Measurements from ENCODE around the gene C8A. TPM values are rescaled to one million over a fixed set of nuclear protein-coding genes. Genes with fewer than 3 reads are reported as not detected.
A peak's percentile ranks its signal among the peaks of the same experiment; 100 is the strongest.

C8A gene
- total and polyA plus RNA-seq, 2 of the 13 experiments (the other 11 are each of a cell fraction or from before 2014, with no cell fraction given) = 10.5 to 15.0 TPM

DNA sequence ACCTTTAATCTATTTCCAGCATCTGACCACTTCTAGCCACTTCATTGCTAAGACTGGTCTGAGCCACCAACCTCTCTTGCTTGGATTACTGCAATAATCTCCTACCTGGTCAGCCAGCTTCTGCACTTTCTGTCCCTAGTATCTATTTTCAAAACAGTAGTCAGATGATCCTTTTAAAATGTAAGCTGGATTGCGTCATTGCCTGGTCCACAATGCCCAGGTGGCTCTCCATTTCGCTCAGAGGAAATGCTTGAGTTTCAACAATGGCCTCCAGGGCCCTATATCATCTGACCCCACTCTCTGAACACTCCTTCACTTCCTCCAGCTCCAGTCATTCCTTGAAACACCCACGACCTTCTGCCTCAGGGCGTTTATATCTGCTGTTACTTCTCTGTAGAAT, 37.7 kb upstream of the C8A start (continued):
- no peak for TF ChIP-seq ZNF274 (CRISPR knock-in tag; IDR thresholded peaks at IDR 0.05)
- TF ChIP-seq ZZZ3 (CRISPR knock-in tag; IDR thresholded peaks at IDR 0.05; ENCODE audit: borderline replicate concordance) = no peak
- no peak for TF ChIP-seq ZNF616 (CRISPR knock-in tag; IDR thresholded peaks at IDR 0.05; ENCODE audit: low read depth)
- TF ChIP-seq FOXA1 (IDR thresholded peaks at IDR 0.05) = no peak
- no peak for TF ChIP-seq FOXA1 (CRISPR knock-in tag; IDR thresholded peaks at IDR 0.05)
- TF ChIP-seq SALL2 (CRISPR knock-in tag; IDR thresholded peaks at IDR 0.05) = no peak
- TF ChIP-seq BRCA1 (CRISPR knock-in tag; IDR thresholded peaks at IDR 0.05) = no peak
- TF ChIP-seq ZNF343 (CRISPR knock-in tag; IDR thresholded peaks at IDR 0.05) = no peak
- no peak for TF ChIP-seq FOXM1 (CRISPR knock-in tag; IDR thresholded peaks at IDR 0.05)
- TF ChIP-seq ZNF101 (CRISPR knock-in tag; IDR thresholded peaks at IDR 0.05; ENCODE audit: borderline replicate concordance, low read depth) = no peak
- no peak for TF ChIP-seq NR2F1 (CRISPR knock-in tag; IDR thresholded peaks at IDR 0.05)
- TF ChIP-seq YEATS4 (CRISPR knock-in tag; IDR thresholded peaks at IDR 0.05; ENCODE audit: borderline replicate concordance) = no peak
- no peak for TF ChIP-seq SAP130 (CRISPR knock-in tag; IDR thresholded peaks at IDR 0.05; ENCODE audit: low read depth)
- no peak for TF ChIP-seq EZH2 (conservative IDR thresholded peaks at IDR 0.05; ENCODE audit: low read depth, low read length)
- no peak for TF ChIP-seq CBX1 (IDR thresholded peaks at IDR 0.05; ENCODE audit: low read depth)
- TF ChIP-seq NRL (CRISPR knock-in tag; IDR thresholded peaks at IDR 0.05; ENCODE audit: borderline replicate concordance) = no peak
- TF ChIP-seq FOXJ3 (CRISPR knock-in tag; IDR thresholded peaks at IDR 0.05; ENCODE audit: borderline replicate concordance) = peak; percentile 31; the same call in 1 of the 2 replicates
- TF ChIP-seq FLYWCH1 (CRISPR knock-in tag; IDR thresholded peaks at IDR 0.05) = no peak
- TF ChIP-seq, protein P1, sequence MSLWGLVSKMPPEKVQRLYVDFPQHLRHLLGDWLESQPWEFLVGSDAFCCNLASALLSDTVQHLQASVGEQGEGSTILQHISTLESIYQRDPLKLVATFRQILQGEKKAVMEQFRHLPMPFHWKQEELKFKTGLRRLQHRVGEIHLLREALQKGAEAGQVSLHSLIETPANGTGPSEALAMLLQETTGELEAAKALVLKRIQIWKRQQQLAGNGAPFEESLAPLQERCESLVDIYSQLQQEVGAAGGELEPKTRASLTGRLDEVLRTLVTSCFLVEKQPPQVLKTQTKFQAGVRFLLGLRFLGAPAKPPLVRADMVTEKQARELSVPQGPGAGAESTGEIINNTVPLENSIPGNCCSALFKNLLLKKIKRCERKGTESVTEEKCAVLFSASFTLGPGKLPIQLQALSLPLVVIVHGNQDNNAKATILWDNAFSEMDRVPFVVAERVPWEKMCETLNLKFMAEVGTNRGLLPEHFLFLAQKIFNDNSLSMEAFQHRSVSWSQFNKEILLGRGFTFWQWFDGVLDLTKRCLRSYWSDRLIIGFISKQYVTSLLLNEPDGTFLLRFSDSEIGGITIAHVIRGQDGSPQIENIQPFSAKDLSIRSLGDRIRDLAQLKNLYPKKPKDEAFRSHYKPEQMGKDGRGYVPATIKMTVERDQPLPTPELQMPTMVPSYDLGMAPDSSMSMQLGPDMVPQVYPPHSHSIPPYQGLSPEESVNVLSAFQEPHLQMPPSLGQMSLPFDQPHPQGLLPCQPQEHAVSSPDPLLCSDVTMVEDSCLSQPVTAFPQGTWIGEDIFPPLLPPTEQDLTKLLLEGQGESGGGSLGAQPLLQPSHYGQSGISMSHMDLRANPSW (CRISPR knock-in tag; IDR thresholded peaks at IDR 0.05; ENCODE audit: borderline replicate concordance) = no peak
- TF ChIP-seq, protein P2, sequence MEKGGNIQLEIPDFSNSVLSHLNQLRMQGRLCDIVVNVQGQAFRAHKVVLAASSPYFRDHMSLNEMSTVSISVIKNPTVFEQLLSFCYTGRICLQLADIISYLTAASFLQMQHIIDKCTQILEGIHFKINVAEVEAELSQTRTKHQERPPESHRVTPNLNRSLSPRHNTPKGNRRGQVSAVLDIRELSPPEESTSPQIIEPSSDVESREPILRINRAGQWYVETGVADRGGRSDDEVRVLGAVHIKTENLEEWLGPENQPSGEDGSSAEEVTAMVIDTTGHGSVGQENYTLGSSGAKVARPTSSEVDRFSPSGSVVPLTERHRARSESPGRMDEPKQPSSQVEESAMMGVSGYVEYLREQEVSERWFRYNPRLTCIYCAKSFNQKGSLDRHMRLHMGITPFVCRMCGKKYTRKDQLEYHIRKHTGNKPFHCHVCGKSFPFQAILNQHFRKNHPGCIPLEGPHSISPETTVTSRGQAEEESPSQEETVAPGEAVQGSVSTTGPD (CRISPR knock-in tag; IDR thresholded peaks at IDR 0.05) = no peak
- no peak for TF ChIP-seq FOXK2 (IDR thresholded peaks at IDR 0.05)
- no peak for TF ChIP-seq FOXP1 (IDR thresholded peaks at IDR 0.05)
- TF ChIP-seq FOXP1 (CRISPR knock-in tag; IDR thresholded peaks at IDR 0.05) = no peak
- TF ChIP-seq SIN3A (IDR thresholded peaks at IDR 0.05; ENCODE audit: borderline replicate concordance, low read depth, low read length) = no peak
- TF ChIP-seq, protein P3, sequence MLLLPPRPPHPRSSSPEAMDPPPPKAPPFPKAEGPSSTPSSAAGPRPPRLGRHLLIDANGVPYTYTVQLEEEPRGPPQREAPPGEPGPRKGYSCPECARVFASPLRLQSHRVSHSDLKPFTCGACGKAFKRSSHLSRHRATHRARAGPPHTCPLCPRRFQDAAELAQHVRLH (CRISPR knock-in tag; IDR thresholded peaks at IDR 0.05; ENCODE audit: borderline replicate concordance, low read depth) = no peak
- TF ChIP-seq ZC3H4 (CRISPR knock-in tag; IDR thresholded peaks at IDR 0.05; ENCODE audit: borderline replicate concordance) = no peak
- TF ChIP-seq HNRNPL (IDR thresholded peaks at IDR 0.05; ENCODE audit: low read depth, low read length) = no peak
- no peak for TF ChIP-seq MTF1 (CRISPR knock-in tag; IDR thresholded peaks at IDR 0.05)
- TF ChIP-seq HOXD1 (CRISPR knock-in tag; IDR thresholded peaks at IDR 0.05) = no peak

Measured in HepG2 (cell line).